RWPE1 (cell line): ENCODE measurements around the gene CALM1.

ENCODE experiments used
- CTCF ChIA-PET: fragments of 350-600 bp; sonication (Branson Sonifier 250); formaldehyde crosslinking; extraction: SDS; loops from one replicate; lab custom pipeline; 2021; lab: Yijun Ruan, JAX
- POLR2A ChIA-PET: fragments of 400-600 bp; formaldehyde crosslinking; extraction: SDS; loops from one replicate; lab custom pipeline; 2020; ENCODE audit warnings: antibody characterized with exemption; ENCODE audit not compliant: low non-redundant PET; lab: Yijun Ruan, JAX
- DNase-seq: peaks from one replicate; pipeline ENCODE4 v3.0.0; 2012; ENCODE audit warnings: low spot score
- H3K27ac ChIP-seq: fragments of 450-650 bp; 2 replicates; pipeline ENCODE4 v1.5.1; 2017
- CTCF ChIP-seq: fragments of 450-650 bp; conservative IDR thresholded peaks from 2 replicates; pipeline ENCODE4 v1.5.1; 2017; ENCODE audit warnings: low read depth, mild to moderate bottlenecking

Gene CALM1

GRCh38 chr14:90438841-90439240 is 42.0 kb downstream of the CALM1 start:
- ChIA-PET POLR2A (no interaction called here), CTCF (no interaction called here)
- H3K27ac ChIP-seq = no peak overlapping the region
- no peak for TF ChIP-seq CTCF
- DNase-seq = no peak

- H3K27ac ChIP-seq = no peak overlapping the region
- ChIA-PET POLR2A (no interaction called here), CTCF (no interaction called here)
- no peak for TF ChIP-seq CTCF
- no peak for DNase-seq
These were observed 43.2 kb downstream of the CALM1 start for GRCh38 chr14:90440021-90440451.

DNA sequence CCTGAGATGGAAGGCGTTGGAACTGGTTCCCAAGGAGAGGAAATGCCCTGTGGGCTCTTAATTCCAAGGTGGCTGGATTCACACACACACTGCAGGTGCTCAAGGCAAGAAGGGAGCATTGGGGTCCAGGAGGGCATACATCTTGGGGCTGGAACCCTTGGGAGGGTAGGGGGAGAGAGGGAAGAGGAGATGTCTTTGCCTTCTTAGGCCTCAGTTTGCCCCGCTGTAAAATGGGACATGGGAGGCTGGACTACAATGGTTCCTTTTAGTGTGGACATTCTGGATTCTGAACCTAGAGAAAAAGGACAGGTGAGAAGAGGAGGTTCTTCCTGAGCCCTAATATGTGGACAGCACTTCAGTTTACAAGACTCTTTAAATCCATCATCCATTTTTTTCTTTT is 43.8 kb downstream of the CALM1 start:
- ChIA-PET POLR2A (no interaction called here), CTCF (no interaction called here)
- DNase-seq = no peak
- H3K27ac ChIP-seq = no peak overlapping the region
- no peak for TF ChIP-seq CTCF

DNA sequence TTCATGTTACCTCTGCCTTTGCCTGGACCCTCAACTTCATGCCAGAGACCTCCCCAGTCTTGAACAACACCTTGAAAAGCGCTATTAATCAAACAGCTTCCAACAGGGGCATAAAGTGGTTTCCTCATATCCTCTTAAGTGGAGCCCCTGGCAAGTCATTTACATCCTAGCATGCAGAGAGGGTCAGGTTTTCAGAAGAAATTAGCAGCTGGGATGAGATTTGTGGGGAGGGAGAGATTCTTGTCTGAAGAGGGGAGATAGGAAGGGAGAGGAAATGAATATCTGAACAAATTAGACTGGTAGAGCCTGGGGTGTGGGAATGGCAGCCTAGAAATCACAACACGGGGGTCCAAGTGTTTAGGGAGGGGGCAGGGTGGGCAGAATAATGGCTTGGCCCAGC is 45.6 kb downstream of the CALM1 start:
- TF ChIP-seq CTCF = no peak
- no peak for DNase-seq
- no peak overlapping the region for H3K27ac ChIP-seq
- ChIA-PET POLR2A (no interaction called here), CTCF (interaction anchor here (0.6 to 0.7 kb wide), 2 partner anchors 36 to 707 kb away, joined by 3 to 4 read pairs; no protein-coding TSS in a partner anchor)

DNA sequence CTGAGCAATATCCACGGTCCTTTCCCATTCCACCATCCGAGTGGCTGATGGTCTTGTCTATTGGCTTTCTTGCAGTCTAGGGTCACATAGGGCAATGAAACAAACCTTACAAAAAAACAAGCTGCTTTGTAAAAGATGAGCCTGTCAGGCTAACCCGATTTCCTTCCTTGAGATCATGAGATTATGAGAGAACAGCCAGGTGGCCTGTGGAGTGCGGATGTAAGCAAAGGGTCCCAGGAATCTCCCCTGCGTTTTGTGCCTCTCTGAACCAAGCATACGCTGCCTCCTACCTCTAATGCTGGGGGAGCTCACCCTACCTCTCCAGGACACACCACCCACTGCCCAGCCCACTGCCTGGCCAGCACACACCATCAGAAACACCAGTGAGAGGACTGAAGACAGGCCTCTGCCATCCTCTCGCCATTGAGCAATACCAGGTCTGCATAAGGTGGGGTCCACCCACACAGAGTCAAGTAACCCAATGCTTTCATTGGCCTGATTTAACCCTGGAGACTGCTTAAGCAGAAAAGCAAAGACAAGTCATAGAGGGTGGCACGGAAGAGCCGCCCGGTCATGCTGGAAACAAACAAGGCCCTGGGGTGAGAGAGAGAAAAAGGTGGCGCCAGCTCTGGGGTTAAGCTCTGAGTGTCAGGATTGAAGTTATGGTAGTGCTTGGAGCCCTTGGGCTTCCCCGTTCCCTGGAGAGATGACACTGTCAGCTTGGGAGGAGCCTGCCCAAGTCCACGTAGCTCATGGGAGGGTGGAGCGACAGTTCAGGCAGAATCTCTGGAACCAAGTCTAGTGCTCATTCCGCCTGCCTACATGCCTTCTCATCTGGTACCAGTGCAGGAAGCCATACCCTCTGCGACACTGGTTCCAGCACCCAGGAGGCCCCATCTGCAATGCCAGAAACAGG is 46.6 kb downstream of the CALM1 start:
- TF ChIP-seq CTCF = no peak
- DNase-seq = peak; percentile 48
- CTCF ChIA-PET = interaction anchor here (0.6 to 1.3 kb wide), 2 partner anchors 35 to 156 kb away, joined by 3 to 4 read pairs; no protein-coding TSS in a partner anchor
- peak overlapping the region; percentile 77 for H3K27ac ChIP-seq
- POLR2A ChIA-PET = interaction anchor here (0.6 kb wide), 1 partner anchor 13 kb away, joined by 4 read pairs; no protein-coding TSS in a partner anchor

DNA sequence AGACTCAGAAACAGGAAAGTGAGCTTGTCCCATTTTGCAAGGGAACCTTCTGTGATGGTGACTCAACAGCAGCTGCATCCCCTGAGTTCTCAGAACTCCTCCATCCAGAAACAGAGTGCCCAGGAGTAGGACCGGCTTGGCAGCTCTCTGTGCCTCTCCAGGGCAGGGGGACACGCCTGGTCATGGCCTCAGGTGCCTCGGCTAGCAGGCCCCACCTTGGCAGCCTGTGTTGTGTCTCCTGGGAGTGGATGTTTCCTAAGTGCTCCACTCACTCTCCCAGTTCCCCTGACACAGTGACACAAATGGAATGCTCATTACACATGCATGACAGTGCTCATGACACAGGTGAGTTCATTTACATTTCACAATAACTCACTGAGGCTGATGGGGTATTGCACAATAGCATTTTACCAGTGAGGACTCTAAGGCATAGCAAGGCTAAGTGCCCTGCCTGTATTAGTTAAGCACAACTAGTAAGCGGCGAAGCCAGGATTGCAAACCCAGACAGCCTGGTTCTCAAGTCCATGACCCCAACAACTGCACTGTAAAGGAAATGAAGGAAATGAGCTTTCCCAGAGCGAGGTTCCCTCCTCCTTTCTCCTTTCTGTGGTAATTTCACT is 47.4 kb downstream of the CALM1 start:
- POLR2A ChIA-PET = no interaction called here

More for the DNA sequence above, 47.4 kb downstream of the CALM1 start:
- peak overlapping the region; percentile 77 for H3K27ac ChIP-seq
- peak; percentile 86 for DNase-seq
- no peak for TF ChIP-seq CTCF
- CTCF ChIA-PET = interaction anchor here (0.6 to 1.3 kb wide), 2 partner anchors 34 to 155 kb away, joined by 3 to 4 read pairs; no protein-coding TSS in a partner anchor
